OCI-LY3 (cell line): ENCODE results near the gene NCOA3.

Experiments
- EZH2phosphoT487 ChIP-seq: fragments of 200-600 bp; shearing (Covaris generic); IDR thresholded peaks from 2 replicates; pipeline ENCODE4 v1.6.1; 2018; ENCODE audit warnings: antibody characterized with exemption, mixed run types, low read depth
- TF ChIP-seq, protein P1 (sequence below): fragments of 200-600, 300-600 bp; sonication (generic); IDR thresholded peaks from 2 replicates; pipeline ENCODE4 v1.5.1; 2014; ENCODE audit warnings: antibody characterized with exemption, low read length, low read depth

DNA sequence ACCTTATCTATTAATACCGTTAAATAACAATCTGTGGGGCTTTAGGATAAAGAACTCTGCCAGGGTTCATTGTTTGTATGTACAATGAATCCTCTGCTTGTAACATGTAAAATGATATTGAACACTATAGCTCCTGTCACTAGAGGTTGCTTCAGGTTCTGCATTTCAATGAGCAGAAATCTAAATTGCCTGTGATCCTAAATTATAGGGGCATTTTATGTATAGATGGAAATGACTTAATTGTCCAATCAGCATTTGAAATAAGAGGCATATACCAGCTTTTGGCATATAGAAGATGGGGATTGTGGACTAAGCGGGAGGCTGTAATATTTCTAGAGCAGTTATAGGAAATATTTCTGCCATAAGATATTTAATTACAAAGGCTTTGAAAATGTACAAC is 2.0 kb downstream of the NCOA3 start:
- TF ChIP-seq, protein P1, sequence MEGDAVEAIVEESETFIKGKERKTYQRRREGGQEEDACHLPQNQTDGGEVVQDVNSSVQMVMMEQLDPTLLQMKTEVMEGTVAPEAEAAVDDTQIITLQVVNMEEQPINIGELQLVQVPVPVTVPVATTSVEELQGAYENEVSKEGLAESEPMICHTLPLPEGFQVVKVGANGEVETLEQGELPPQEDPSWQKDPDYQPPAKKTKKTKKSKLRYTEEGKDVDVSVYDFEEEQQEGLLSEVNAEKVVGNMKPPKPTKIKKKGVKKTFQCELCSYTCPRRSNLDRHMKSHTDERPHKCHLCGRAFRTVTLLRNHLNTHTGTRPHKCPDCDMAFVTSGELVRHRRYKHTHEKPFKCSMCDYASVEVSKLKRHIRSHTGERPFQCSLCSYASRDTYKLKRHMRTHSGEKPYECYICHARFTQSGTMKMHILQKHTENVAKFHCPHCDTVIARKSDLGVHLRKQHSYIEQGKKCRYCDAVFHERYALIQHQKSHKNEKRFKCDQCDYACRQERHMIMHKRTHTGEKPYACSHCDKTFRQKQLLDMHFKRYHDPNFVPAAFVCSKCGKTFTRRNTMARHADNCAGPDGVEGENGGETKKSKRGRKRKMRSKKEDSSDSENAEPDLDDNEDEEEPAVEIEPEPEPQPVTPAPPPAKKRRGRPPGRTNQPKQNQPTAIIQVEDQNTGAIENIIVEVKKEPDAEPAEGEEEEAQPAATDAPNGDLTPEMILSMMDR, result no peak
- no peak for TF ChIP-seq EZH2phosphoT487
